ENCODE results near the gene PDXK.
"Not testable (repeated sequence)": the region's sequence is repeated elsewhere in the genome, so short reads cannot be mapped to it uniquely, and the experiment has no call there.

Gene PDXK

DNA sequence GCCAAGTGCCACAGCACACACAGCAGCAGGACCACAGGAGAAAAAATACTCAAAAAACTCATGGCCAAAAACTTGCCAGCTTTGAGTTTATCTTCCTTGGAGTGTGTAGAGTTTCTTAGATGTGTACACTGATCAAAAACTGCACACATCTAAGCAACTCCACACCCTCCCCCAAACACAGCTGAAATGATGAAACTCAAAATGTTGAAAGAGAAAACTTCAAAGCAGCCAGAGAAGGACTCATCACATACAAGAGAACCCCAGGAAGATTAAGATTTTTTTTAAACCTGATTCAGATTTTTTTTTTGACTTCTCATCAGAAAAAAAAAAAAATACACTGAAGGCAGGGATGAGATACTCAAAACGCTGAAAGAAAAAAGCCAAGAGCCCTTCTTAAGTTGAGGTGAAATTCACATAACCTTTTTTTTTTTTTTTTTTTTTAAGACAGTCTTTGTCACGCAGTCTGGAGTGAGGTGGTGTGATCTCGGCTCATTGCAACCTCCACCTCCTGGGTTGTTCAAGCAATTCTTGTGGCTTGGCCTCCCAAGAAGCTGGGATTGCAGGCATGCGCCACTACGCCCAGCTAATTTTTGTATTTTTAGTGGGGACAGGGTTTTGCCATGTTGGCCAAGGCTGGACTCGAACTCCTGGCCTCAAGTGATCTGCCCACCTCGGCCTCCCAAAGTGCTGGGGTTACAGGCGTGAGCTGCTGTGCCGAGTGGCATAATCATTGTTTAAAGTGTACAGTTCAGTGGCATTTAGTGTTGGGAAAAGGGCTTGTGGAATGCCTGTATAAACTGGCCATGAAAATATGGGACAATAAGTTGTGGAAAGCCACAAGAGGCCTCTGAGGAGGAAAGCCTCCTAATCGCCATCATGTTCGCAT, 20.9 kb upstream of the PDXK start:
- DNase-seq: no peak

DNA sequence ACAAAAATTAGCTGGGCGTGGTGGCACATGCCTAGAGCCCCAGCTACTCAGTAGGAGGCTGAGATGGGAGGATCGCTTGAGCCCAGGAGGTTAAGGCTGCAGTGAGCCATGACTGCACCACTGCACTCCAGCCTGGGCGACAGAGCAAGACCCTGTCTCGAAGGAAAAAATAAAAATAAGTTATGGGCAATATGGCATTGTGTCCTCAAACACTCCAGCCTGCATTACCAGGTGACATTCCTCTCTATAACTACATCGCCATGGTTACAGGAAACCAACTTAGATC, 19.5 kb upstream of the PDXK start:
- not testable (repeated sequence) for DNase-seq

DNA sequence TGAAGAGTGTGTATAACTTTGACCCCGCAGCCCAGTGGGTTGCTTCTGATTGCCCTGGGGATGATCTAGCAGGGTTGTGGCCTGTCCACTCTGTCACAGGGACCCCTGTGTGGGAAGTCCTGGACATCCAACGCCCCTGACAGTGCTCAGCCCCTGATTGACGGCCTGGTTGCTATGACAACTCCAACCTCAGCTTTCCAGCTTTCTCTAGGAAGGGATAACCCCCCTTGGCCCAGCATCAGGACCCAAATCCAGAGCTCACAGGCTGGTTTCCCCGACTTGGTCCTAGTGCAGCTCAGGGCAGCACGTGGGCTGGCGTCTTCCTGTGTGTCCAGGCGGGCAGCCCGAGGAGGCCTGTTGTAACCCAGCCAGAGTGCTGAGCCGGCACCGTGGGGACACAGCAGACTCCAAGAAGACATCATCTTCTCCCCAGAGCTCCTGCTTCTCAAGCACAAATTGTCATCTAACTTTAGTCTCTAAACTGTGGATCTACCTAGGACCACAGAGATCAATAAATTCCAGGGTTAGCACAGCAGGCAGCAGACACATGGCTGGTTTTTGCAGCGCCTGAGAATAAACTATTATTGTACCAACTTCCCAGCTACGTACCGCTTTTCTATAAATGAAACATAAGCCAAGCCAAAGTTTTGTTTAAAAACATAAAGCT, 18.9 kb upstream of the PDXK start:
- no peak for DNase-seq

DNA sequence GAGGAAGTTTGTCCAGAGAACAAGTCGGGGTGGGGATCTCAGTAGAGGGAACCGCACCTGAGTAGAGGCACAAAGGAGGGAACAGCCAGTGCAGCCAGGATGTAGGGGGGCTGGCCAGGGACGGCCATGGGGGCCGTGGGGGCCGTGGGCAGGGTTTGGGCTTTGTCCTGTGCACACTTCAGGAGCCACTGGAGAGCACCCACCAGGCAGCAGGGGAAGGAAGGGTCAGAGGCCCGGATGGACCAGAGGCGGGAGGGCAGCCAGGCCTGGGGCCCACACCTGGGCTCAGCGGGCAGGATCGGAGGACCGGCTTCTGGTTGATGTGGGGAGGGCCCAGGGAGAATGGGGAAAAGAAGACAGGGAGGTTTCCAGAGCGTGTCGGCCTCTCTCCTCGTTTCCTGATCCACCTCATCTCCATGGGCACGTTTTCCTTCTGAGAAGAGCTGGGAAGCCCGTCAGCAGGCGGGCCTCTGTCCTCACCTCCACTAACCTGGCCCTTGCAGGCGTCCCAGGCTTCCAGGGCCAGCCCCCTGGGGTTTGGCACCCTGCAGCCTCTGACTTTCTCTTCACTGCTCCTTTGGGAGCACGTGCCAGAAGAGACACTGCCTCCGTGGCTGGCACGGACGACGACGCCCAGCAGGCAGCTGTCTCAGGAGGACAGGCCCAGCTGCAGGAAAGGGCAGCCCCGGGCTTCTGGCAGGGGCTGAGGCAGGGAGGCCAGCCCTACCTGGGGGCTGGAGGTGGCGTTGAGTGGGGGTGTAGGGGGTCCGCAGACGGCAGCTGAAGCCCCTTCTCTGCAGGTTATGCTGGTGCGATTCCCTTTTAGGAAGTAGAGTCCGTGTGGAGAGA, 16.8 kb upstream of the PDXK start:
- no peak for DNase-seq

DNA sequence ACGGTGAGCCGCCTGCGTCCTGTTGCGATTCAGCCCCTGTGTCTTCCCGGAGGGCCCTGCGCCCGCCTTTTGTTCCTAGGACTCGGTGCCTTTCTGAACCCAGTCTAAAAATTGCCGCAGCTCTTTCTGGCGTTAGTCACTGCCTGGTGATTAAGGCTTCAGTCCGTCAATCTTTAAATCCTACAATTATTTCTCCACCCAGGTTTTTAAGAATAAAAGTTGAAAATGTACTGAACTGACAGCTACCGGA, 16.2 kb upstream of the PDXK start:
- DNase-seq: no peak

DNA sequence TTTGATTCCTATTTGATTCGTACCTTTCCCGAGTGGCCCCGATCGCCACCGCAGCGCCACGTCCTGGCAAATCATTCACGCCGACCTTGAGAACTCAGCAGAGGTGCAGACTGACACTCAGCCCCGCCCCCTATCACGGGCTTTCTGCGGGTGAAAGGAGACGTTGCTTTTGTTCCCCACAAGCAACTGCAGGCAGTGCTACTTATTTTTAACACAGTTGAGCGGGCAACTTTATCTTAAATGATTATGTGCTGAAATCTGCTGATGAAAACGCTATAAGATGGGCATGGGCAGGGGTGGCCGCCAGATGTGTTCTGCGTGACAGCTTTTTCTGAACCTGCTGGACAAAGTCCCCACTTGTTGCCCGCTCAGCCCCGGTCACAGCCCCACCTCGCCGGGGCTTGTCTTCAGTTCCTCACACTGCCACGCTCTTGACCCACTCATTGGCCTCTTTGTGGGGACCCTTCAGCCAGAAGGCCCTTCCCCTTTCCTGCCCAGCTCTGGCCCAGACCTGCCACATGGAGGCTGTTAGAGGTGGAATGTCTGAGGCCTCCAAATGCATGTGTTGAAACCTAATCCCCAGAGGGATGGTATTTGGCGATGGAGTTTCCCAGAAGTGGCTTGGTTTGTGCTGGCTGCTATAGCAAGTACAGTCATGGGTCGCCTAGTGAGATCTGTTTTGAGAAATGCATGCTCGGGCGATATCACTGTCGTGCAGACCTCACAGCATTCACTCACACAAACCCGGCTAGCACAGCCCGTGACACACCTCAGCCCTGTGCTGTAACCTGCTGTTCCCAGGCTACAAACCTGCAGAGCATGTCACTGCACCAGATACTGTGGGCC, 15.7 kb upstream of the PDXK start:
- DNase-seq: no peak

DNA sequence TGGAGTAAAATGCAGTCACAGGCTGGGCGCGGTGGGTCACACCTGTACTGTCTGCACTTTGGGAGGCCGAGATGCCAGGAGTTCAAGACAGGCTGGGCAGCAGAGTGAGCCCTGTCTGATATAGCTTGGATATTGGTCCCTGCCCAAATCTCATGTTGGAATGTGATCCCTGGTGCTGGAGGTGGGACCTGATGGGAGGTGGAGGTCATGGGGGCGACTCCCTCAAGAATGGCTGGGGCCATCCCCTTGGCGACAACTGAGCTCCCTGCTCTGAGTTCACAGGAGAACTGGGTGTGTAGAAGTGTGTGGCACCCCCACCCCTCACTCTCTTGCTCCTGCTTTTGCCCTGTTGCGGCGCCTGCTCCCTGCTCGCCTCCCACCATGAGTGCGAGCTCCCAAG, 11.5 kb upstream of the PDXK start:
- DNase-seq: no peak

DNA sequence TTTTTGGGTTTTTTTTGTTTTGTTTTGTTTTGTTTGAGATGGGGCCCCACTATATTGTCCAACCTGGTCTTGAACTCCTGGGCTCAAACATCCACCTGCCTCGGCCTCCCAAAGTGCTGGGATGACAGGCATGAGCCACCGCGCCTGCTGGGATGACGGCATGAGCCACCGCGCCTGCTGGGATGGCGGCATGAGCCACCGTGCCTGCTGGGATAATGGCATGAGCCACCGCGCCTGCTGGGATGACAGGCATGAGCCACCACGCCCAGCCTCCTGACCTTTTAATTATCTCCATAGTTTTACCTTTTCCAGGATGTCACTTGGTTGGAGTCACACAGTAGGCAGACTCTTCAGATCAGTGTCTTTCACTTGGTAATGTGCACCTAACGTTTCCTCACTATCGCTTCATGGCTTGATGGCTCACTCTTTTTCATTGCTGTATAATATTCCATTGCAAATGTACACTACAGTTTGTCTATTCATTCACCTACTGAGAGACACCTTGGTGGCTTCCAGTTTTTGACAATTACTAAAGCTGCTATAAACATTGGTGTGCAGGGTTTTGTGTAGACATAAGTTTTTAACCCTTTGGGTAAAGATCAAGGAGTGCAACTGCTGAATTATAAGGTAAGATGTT, 10.1 kb upstream of the PDXK start:
- no peak for DNase-seq

DNA sequence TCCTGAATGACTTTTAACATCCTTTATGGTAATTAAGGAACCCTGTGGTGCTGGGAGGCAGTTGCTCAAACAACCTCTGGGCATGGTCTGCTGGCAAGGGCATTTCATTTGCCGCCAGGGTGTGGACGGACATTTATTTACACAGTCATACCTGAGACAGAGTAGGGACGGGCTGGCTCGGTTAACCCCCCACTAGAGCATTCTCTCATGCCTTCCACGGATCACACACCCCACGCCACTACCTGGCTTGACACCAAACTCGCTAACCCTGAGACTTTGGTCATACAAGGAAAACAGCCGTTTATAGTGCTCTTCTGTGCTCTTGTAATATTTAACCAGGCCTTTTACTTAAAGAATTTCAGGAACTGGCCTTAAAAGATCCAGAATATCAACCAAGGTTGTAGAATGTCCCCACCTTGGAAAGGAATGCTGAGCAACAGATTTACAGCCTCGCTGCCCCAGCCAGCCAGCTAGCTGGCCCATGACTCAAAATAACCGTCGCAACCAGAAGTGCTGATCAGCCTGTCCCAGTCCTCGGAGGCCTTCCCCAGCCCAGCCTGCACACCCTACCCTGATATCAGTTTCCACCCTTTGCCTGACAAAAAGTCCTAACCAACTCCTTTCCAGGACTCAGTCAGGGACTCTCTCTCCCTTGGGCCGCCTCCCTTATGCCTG, 6.5 kb upstream of the PDXK start:
- DNase-seq: no peak

DNA sequence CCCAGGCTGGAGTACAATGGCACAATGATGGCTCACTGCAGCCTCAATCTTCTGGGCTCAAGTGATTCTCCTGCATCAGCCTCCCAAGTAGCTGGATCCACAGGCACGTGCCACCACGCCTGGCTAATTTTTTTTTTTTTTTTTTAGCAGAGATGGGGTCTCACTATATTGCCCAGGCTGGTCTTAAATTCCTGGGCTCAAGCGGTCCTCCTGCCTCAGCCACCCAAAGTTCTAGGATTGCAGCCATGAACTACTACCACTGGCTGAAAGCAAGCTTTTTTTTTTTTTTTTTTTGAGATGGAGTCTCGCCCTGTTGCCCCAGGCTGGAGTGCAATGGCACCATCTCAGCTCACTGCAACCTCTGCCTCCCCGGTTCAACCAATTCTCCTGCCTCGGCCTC, 5.8 kb upstream of the PDXK start:
- DNase-seq: not testable (repeated sequence)

DNA sequence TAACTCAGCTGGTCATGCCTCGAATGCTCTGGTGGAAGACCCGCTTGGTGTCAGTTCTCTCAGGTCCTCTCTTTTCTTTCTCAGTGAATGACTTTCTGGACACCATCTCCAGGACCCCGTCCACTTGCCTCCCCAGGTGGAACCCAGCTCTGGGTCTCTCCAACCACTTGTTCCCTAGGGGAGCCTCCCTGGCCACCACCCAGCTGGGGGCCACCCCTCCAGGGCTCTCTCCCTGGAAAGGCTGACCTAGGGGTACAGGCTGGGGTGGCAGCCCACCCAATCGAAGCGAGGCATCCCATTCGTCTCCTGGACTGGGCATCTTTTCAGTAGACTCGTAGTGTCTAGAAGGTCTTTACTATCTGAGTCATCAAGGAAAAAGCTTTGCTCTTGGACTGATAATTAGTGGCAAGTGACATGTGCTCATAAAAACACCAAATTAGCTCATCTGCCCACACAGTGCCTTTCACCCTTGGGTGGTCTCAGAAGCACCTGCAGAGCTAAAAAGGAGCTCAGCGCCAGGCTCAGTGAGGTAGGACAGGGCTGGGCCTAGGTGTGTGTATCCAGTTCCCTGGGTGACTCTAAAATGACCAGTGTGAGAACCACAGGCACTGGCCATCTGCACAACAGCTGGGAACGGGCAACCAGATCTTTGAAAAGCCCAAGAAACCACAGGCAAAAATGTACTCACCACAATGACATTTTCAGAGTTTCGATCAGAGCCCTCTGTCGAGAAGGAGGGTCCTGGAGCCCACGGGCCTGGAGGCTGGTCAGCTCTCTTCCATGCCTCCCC, 2.4 kb upstream of the PDXK start:
- no peak for DNase-seq

DNA sequence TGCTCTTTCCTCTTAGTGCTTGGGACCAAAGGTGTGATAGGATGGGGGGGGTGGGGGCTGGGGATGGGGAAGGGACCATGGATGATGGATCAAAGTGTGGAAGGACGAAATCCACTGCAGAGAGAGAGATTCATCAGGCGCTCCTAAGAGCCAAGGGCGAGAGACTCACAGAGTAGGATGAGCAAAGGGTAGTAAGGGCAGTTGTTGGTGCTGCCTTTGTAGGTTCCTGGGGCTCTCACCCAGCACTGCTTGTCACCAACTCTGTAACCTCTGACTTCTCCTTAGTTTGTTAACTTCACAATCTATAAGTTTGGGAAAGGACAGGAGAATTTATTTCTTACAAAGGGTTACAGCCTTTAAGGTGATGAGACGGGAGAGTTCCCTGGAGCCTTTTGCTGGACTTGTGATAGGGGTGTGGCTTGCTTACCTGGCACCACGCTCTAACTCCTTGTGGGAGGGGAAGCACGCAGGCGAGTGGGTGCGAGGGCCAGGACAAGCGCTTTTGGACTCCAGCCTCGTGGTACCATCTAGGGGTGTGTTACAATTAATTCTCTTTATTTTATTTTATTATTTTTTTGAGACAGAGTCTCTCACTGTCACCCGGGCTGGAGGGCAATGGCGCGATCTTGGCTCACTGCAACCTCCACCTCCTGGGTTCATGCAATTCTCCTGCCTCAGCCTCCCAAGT, 1.6 kb upstream of the PDXK start:
- no peak for DNase-seq

DNA sequence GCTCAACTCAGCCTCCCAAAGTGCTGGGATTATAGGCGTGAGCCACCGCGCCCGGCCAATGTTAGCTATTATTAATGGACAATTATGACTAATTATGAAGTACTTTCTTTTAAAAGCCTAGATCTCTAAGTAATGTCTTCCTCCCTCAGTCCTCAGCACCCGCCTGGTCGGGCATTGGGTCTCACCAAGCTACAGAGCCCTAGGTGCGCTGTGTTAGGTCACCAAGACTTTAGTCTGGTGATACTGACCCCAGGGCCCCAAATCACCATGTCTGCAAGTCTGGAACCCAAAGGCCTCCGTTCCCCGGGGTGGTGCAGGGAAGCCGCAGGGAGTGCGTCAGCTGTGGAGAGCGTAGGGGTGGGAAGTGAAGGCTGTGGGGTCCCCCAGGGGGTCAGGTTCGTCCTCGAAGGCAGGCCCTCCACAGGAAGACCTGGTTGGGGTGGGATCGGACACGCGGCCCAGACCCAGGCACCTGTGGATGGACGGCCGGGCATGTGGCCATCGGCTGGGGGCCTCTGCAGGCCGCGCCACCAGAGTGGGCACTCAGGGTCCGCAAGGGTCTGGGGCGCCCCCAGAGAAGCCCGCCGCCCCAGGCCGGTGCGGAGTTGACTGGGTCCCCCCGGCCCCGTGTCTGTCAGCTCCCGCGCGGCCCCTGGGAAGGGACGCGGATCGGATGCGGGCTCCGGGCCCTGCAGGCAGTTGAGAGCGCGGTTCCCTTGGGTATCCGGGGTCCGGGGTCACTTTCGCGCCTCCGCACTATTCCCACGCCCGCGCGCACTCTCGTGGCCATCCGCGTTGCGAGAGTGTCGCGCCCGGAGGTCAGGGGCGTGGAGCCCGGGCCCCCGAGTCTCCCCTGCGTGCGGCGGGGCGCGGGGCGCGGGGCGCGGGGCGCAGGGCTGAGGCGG, 710 bp upstream of the PDXK start:
- no peak for DNase-seq

DNA sequence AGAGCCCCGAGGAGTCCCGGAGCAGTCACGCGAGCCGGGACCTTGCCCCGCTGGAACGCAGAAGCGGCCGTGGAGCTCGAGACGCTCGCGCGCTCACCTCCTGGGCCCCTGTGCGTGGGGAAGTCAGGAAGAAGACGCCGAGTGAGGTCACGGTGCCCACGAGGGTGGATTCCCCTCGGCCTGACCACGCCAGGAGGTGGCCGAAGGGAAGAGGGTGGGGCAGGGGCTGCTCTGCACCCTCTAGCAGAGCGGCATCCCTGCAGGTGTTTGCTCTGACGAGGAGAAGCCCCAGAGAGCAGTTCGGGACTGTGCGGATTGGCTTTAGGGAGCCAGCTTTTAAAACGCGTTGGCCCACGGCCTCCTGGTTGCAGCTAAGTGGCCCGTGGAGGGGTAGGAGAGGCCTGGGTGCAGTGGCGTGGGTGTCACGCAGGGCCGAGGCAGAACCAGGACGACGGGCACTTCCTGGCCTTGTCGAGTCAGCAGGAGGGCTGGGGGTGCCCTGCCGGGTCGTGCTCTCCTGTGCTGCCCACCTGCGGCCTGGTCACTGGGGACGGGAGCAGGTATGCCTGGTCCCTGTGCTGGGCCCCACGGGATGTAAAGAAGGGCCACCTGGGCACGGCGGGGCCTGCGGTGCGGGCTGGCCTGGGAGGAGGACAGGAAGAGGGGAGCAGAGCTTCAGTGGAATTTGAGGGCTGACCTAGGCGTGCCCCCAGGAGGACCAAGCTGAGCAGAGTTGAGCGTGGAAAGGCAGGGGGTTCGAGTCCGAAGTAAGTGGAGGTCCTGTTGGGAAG, 1.0 kb downstream of the PDXK start:
- no peak for DNase-seq

DNA sequence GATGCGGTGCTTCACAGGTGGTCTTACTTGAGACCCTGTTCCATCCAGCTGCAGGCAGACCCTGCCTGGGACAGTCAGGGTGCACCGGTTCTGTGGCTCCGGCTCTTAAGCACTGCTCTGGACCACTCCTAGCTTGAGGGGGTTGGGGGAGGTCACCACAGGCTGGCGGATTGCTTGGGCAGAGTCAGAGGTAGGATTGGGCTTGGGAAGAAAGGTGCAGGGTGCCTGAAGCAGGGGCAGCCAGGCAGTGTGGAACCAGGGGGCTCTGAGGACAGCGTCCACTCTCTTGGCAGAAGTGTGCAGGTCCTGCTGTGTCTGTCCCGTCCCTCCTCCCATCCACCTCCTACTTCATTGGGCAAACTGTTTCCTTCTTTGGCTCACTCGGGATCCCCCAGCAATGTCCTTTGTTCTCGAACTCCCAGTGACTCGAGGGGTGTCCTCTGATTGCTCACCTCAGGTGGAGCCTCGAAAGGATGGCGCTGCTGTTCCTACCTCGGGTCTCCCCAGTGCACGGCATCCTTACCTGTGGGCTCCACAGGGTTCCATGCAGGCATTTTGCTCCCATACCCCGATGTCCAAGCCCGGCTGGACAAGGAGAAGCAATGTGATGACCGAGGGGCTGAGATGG, 1.7 kb downstream of the PDXK start:
- no peak for DNase-seq

DNA sequence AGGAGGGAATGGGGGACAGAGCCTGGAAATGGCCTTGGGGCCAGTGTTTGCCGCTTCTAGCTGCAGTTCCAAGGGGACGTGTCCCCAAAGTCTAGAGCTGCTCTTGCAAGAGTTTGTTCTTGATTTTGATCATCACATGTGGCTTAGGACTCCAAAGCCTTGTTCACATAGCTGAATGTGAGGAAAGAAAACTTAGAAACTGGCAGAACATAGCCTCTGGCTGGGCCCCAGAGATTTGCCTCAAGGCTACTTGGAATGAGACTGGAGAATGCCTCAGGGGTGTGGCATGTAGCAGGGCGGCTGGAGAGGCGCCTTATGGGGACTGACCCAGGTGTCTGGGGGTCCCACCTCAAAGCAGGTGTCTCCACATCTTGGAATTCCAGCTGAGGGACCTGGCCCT, 2.3 kb downstream of the PDXK start:
- no peak for DNase-seq

DNA sequence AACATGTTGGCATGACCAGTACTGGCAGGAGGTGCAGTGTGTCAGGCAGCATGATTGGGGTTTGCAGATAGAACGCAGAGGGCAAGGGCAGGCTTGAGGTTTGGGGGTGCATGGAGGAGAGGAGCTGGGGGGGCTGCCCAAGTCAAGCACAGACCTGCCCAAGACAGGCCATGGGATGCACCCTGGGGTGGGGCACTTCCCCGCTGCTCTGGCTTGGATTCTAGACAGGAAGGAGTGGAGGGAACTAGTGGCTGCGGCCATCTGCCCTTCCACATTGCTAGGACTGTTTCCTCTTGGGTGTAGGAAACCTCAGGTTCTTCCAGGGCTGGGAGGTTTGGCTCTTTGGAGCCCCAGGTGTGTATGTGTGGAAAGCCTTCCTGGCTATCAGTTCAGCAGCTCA, 3.0 kb downstream of the PDXK start:
- no peak for DNase-seq

DNA sequence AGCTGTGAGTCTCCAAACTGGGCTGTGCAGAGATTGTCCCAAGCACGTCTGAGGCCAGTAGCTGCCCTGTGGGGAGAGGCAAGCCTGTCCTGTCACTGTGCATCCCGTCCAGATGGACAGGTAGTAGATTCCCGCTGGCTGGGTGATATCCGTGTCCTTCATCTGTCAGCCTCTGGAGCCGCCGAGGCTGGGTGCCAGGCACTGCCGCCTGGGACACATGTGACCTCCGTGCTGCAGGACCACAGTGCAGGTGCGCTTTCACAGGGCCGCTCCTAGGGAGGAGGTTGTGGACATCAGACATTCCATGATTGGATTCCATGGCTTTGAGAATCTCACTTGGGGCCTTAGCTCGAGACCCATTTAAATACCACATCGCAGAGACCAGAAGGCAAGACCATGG, 4.7 kb downstream of the PDXK start:
- DNase-seq: no peak

Measured in activated gamma-delta T cell treated with Interleukin-2 at 50 U/mL for 16 hours (primary cell).